ENCODE measurements around the gene SPOCK1.

DNA sequence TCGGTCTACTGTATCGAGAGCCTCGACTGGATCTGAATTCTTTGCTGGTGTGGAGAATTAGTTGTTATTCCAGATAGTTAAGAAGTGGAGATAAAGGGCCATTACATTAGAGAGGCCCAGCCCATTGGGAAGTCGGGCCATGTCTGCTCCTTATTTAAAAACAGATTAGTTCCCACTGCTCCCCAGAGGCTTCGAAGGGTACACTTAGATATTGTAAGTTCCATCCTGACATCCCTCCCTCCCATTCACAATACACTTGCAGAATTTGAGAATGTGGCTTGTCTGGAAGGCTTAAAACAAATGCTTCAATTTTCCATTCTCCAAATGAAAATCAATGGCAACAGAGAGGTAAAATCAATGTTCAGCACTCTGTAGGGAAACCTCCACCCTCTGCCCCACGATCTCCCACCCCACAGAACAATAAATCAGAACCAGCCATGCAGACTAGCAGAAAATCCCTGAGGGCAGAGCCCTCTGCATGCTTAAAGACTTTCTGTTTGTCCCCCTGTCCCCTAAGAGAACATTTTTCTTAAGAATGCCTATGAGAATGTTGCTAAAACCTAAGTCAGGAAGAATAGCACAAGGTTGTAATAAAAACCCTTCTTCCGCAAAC is 364.1 kb downstream of the SPOCK1 start:
- TF ChIP-seq, protein P1, sequence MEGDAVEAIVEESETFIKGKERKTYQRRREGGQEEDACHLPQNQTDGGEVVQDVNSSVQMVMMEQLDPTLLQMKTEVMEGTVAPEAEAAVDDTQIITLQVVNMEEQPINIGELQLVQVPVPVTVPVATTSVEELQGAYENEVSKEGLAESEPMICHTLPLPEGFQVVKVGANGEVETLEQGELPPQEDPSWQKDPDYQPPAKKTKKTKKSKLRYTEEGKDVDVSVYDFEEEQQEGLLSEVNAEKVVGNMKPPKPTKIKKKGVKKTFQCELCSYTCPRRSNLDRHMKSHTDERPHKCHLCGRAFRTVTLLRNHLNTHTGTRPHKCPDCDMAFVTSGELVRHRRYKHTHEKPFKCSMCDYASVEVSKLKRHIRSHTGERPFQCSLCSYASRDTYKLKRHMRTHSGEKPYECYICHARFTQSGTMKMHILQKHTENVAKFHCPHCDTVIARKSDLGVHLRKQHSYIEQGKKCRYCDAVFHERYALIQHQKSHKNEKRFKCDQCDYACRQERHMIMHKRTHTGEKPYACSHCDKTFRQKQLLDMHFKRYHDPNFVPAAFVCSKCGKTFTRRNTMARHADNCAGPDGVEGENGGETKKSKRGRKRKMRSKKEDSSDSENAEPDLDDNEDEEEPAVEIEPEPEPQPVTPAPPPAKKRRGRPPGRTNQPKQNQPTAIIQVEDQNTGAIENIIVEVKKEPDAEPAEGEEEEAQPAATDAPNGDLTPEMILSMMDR (IDR thresholded peaks at IDR 0.05; ENCODE audit: low read depth, low read length, missing input control), result no peak
- TF ChIP-seq, protein P2, sequence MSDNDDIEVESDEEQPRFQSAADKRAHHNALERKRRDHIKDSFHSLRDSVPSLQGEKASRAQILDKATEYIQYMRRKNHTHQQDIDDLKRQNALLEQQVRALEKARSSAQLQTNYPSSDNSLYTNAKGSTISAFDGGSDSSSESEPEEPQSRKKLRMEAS (IDR thresholded peaks at IDR 0.05), result no peak
- no peak for TF ChIP-seq HNF4A (conservative IDR thresholded peaks at IDR 0.05)
- TF ChIP-seq RAD21 (IDR thresholded peaks at IDR 0.05), result no peak
- no peak for TF ChIP-seq EGR1 (IDR thresholded peaks at IDR 0.05; ENCODE audit: low read depth in 2 of 2)
- TF ChIP-seq, protein P3, sequence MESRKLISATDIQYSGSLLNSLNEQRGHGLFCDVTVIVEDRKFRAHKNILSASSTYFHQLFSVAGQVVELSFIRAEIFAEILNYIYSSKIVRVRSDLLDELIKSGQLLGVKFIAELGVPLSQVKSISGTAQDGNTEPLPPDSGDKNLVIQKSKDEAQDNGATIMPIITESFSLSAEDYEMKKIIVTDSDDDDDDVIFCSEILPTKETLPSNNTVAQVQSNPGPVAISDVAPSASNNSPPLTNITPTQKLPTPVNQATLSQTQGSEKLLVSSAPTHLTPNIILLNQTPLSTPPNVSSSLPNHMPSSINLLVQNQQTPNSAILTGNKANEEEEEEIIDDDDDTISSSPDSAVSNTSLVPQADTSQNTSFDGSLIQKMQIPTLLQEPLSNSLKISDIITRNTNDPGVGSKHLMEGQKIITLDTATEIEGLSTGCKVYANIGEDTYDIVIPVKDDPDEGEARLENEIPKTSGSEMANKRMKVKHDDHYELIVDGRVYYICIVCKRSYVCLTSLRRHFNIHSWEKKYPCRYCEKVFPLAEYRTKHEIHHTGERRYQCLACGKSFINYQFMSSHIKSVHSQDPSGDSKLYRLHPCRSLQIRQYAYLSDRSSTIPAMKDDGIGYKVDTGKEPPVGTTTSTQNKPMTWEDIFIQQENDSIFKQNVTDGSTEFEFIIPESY (IDR thresholded peaks at IDR 0.05), result no peak
- TF ChIP-seq RXRA (IDR thresholded peaks at IDR 0.05), result no peak
- TF ChIP-seq, protein P4, sequence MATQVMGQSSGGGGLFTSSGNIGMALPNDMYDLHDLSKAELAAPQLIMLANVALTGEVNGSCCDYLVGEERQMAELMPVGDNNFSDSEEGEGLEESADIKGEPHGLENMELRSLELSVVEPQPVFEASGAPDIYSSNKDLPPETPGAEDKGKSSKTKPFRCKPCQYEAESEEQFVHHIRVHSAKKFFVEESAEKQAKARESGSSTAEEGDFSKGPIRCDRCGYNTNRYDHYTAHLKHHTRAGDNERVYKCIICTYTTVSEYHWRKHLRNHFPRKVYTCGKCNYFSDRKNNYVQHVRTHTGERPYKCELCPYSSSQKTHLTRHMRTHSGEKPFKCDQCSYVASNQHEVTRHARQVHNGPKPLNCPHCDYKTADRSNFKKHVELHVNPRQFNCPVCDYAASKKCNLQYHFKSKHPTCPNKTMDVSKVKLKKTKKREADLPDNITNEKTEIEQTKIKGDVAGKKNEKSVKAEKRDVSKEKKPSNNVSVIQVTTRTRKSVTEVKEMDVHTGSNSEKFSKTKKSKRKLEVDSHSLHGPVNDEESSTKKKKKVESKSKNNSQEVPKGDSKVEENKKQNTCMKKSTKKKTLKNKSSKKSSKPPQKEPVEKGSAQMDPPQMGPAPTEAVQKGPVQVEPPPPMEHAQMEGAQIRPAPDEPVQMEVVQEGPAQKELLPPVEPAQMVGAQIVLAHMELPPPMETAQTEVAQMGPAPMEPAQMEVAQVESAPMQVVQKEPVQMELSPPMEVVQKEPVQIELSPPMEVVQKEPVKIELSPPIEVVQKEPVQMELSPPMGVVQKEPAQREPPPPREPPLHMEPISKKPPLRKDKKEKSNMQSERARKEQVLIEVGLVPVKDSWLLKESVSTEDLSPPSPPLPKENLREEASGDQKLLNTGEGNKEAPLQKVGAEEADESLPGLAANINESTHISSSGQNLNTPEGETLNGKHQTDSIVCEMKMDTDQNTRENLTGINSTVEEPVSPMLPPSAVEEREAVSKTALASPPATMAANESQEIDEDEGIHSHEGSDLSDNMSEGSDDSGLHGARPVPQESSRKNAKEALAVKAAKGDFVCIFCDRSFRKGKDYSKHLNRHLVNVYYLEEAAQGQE (IDR thresholded peaks at IDR 0.05), result no peak
